Activated gamma-delta T cell treated with anti-CD3 and anti-CD28 coated beads, Interleukin-2, amount 50 U/mL, for 16 hours (primary cell): Measurements from ENCODE around the gene EFNB2.

Source experiments
- DNase-seq: peaks from one replicate; pipeline ENCODE4 v3.0.0-alpha.2; 2020; ENCODE audit warnings: low read depth

EFNB2 gene

GRCh38 chr13:106525865-106526264 is 9.6 kb downstream of the EFNB2 start:
- no peak for DNase-seq

DNA sequence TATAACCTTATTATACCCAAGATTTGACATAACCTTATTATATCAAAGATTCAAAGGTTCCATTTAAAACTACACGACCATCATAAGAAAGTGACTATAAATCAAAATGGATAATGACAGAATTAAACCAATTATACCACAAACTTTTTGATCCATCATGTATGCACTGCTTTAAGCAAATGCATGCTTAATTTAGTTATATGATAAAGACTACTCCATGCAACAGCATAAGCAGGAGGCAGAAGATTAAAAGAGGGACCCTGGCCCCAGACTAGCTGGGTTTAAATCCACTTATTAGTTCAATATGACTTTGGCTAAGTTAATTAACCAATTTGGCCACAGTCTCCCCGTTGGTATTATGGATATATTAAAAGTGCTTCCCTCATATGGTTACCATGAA is 11.4 kb downstream of the EFNB2 start:
- no peak for DNase-seq

GRCh38 chr13:106523576-106523975 is 11.9 kb downstream of the EFNB2 start:
- no peak for DNase-seq

DNA sequence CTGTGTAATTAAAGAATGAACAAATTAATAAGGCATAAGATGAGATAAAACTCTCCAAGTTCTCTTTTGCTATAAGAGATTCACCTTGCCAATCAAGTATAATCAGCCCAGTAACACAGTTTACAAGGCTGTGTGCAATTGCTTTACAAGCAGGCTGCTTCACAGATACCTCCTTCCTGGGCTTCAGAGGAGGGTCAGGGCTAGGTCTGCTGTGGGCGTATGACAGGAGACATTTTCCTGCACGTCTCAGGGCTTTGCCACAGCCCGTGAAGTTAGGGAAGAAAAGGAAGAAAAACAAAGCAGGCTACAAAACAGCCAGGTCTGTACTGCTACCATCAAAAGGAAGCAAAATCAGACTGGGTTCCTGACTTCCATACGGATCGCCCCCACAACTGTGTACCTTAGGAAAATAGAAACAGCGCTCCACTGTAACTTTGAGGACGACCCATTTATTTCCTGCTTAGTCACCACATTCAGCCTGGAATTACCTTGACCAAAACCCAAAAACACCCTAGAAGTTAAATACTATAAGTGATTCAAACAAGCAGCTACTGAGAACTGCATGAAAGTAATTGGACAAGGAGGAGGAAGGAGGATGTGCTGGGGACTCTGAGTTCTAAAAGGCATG is 12.4 kb downstream of the EFNB2 start:
- no peak for DNase-seq

- DNase-seq = no peak
Measured at GRCh38 chr13:106522112-106522705, 13.3 kb downstream of the EFNB2 start.

- no peak for DNase-seq
Measured at GRCh38 chr13:106521095-106521799, 14.2 kb downstream of the EFNB2 start.

- DNase-seq = no peak
Measured at GRCh38 chr13:106520251-106521054, 15.0 kb downstream of the EFNB2 start.

GRCh38 chr13:106518512-106518911 is 16.9 kb downstream of the EFNB2 start:
- DNase-seq = no peak

- DNase-seq = no peak
Measured at GRCh38 chr13:106517109-106517847, 18.2 kb downstream of the EFNB2 start.

- DNase-seq = no peak
Measured at GRCh38 chr13:106515635-106516254, 19.7 kb downstream of the EFNB2 start.

DNA sequence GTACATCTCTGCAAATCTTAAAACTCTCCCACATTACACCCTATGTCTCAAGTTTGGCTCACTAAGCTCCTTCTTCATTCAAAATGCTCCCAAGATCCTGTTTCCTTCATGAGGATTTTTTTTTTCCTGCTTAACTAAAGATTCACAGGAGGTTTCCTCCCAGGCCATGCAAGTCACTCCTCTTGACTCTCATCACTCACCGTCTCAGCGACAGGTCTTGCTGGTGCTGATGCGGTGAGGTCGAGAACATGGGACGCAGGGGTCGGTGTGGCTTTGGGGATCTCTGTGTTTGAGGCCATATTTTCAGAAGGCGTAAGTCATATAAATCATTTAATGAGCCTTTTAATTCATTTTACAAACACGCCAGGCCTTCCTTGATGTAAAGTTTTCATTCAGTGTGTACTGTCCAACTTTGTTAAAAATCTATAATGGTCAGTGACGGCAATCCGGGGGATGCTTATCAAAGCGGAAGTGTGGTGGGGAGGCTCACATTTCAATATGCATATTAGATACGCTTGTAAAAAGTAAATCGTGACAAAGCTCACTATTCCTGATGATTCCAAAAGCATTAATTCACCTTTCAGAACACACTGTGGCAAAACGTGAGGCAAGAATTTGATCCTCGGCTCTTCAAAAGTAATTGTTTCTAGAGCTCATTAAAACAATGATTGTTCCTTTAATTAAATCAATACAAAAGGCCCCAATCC is 20.4 kb downstream of the EFNB2 start:
- no peak for DNase-seq

DNA sequence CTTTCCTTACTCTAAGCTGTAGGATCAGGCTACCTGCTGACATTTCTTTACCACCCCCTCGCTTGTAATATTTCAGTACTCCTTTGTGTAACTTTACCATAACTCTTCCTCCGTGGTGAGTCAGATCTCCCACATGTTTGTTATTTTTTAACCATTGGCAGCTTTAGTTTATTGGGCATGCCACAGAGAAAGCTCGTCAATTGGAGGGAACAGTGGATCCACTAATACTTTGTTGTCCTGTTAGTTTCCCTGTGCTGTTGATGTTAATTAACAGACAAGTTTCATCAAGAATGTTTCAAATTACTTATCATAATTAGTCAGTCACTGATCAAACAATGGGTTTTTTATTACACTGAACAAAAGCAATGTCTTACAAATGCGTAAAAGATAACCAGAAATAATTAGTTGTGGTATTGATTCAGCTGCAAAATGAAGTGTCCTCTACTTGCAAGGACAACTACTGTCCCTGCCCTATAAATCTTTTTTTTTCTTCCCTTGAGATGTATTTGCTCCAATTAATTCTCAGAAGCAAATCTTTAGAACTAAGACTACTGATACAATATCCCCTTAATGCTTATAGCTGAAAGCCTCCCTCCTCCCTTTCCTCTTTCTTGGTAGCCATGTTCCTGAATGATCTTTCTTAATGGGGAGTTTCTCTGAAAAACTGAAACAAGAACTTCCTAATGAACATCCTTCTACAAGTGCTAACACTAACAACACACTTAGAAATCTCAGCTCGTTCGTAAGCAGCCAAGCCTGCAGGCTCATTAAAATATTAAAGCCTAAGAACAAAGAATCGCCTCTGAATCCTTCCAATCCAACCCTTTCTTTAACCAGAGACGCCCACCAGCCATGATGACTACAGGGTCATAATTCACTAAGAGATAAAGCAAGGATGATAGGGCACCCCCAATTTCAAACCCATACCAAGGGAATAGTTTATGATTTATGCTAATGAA is 22.2 kb downstream of the EFNB2 start:
- no peak for DNase-seq

- no peak for DNase-seq
Measured at GRCh38 chr13:106507560-106508274, 27.7 kb downstream of the EFNB2 start.

GRCh38 chr13:106506286-106506685 is 29.2 kb downstream of the EFNB2 start:
- DNase-seq = no peak

DNA sequence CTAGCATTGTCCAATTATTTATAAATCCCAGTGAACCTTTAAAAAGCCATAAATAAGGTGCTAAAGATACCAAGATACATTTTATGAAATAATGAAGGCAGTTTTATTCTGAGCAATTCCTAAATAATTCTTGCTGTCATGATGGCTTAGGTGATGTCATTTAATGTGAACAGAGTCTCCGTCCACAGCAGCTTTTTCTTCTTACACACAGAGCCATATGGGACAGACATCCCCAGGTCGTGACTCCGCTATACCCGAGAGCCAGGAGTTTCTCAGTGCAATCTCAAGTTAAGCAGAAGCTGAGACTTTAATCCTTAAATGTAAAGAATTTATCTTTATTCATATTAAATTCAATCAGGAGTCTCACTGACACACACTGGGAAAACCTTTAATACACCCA is 29.7 kb downstream of the EFNB2 start:
- DNase-seq = no peak

DNA sequence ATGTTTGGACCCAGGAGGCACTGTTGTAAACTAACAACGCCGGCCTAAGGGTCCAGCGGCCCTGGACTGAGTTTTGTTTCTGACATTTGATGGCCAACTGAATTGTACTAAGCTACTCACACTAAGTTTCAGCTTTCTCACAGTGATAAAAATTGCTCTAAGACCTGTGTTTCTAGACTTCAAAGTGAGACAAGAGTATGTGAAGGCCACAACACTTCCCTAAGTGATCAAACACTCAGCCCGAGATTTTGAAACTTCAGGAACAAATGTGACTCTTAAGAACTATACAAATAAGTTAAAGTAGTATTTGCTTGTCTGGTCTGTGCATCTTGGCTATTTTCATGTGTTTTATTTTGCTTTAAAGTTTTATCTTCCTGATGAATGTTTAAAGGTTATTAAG is 30.2 kb downstream of the EFNB2 start:
- DNase-seq = no peak

DNA sequence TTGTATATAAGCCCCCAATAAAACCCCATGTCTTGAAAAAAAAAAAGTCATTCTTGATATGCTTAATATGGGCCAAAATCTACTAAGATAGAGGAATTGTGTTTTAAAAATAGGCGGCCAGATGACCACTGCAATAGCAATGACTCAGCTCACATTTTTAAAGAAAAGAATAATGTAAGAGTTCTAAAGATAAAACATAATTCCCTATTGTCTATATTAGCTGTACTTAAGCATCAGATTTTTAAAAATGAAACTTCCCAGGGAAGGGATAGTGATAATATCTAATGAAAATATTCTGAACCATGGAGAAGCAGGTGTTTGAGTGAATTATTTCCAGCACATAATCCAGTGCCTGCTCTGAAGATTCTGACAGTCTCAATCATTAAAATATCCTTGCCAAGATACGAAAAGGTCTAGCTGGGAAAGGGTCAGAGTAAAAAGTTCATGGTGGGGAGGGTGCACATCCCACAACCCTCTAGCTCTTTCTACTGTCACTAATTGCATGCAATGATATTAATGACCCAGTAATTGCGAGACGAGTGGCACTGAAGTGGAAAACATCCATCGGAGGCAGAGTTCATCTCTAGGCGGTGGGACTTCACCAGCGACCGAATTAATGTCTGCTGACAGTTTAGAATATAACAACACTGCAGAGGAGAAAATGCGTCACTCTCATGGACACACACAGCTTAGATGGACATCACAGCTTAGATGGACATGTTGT is 31.6 kb downstream of the EFNB2 start:
- DNase-seq = no peak

DNA sequence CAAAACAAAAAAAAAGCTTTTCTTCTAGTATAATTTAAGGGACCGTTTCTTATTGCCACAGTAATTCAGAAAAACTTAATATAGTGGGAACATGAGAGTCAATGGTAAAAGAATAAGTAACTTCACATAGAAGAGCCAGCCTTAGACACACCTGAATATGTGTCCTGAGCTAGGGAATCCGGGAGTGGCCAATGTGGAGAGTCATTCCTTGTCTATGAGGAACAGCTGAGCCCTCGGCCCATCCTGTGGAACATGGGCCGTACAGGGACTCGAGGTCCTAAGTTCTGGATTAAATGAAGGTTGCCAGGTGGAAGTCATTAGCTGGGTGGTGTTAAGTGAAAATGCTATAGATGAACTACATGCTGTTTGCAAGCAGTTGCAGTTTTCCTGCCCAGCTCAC is 32.2 kb downstream of the EFNB2 start:
- DNase-seq = no peak
